Ascending aorta (tissue), 2 donors: ENCODE results near the gene POLR3C. TPM values are rescaled to one million over a fixed set of nuclear protein-coding genes. Genes with fewer than 3 reads are reported as not detected.

Experiments
- DNase-seq, 2 donors: peaks; one replicate each; pipeline ENCODE4 v3.0.0-alpha.2; 2019; ENCODE audit warnings: low spot score in 2 of 2
- H3K27ac ChIP-seq, 2 donors: fragments of 200-600 bp; sonication (generic); one replicate each; pipeline ENCODE4 v1.5.1; 2016 to 2017; ENCODE audit warnings: mild to moderate bottlenecking in 1 of 2
- H3K27me3 ChIP-seq: fragments of 200-600 bp; sonication (generic); one replicate; pipeline ENCODE4 v1.5.1; 2017
- H3K36me3 ChIP-seq, 2 donors: fragments of 200-600 bp; sonication (generic); one replicate each; pipeline ENCODE4 v1.5.1; 2016
- H3K4me1 ChIP-seq, 2 donors: fragments of 200-600 bp; sonication (generic); one replicate each; pipeline ENCODE4 v1.5.1; 2016 to 2017; ENCODE audit warnings: mild to moderate bottlenecking in 1 of 2
- H3K4me3 ChIP-seq, 2 donors: fragments of 200-600 bp; sonication (generic); one replicate each; pipeline ENCODE4 v1.5.1; 2016 to 2017; ENCODE audit warnings: mild to moderate bottlenecking in 1 of 2
- H3K9me3 ChIP-seq, 2 donors: fragments of 200-600 bp; sonication (generic); one replicate each; pipeline ENCODE4 v1.5.1; 2016
- intact Hi-C: fragments of 100-400 bp; cut with DNase I; formaldehyde crosslinking; loops from one replicate; pipeline ENCODE4 v1.15.1; 2023
- total RNA-seq: library from RNA; depleted of rRNA; stranded (reverse); fragments of >200 nt; gene quantifications from one replicate; pipeline ENCODE4 v1.1.0, GENCODE V29; 2016
- TF ChIP-seq, protein P1 (sequence below), 3 experiments: fragments of 200-600 bp in 2 of 3; fragments of 450-650 bp in 1 of 3; sonication (generic) in 2 of 3; IDR thresholded peaks; one replicate each; pipeline ENCODE4 v1.5.1; 2016 to 2019; ENCODE audit warnings: antibody characterized with exemption in 3 of 3, mild to moderate bottlenecking in 1 of 3, moderate library complexity in 1 of 3

The POLR3C gene
- total RNA-seq, 1 donor from 2014 or later: 18.9 TPM

DNA sequence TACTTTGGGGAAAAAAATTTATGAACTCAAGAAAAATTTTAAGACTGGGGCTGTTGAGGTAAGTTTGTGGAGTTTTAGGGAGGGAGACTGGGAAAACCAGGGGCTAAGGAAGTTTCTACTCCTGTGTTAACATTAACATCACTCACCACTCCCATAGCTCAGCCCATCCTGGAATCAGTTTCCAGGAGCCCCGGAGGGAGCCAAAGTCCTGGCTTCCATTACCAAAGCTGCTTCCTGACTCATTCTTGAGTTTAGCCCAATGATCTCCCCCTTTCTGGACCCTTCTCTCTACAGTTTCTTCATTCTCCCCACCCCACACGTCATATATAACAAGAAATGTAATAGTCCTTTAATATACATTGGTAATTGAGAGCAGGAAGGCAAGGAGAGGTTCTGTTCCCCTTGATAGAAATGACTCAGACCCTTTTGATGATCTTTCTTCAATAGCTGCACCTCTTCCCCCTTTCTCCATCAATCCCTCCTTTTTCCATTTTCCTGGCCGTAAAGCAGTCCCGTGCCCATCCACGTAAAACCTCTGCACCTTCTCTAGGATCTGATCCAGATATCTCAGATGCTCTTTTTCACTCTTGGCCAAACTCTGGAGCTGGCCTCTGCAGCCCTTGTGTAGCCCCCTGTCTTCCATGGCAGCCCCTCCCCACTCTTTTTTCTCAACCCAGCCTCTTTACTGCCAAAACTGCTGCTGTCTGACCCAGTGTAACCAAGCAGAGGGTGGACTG, 39.5 kb downstream of the POLR3C start:
- Histone ChIP-seq H3K36me3 (peaks cover 9 to 23% of the 10 kb centered on the region in 2 donors), H3K27ac (no peak overlapping the region), H3K9me3 (no peaks in the 10 kb centered on the region), H3K27me3 (no peaks in the 10 kb centered on the region), H3K4me3 (no peak overlapping the region), H3K4me1 (peaks cover 0 to 3% of the 10 kb centered on the region in 2 donors)
- intact Hi-C loops: no loop called here
- TF ChIP-seq, protein P1, sequence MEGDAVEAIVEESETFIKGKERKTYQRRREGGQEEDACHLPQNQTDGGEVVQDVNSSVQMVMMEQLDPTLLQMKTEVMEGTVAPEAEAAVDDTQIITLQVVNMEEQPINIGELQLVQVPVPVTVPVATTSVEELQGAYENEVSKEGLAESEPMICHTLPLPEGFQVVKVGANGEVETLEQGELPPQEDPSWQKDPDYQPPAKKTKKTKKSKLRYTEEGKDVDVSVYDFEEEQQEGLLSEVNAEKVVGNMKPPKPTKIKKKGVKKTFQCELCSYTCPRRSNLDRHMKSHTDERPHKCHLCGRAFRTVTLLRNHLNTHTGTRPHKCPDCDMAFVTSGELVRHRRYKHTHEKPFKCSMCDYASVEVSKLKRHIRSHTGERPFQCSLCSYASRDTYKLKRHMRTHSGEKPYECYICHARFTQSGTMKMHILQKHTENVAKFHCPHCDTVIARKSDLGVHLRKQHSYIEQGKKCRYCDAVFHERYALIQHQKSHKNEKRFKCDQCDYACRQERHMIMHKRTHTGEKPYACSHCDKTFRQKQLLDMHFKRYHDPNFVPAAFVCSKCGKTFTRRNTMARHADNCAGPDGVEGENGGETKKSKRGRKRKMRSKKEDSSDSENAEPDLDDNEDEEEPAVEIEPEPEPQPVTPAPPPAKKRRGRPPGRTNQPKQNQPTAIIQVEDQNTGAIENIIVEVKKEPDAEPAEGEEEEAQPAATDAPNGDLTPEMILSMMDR (IDR thresholded peaks at IDR 0.05): no peak
- no peak for DNase-seq

DNA sequence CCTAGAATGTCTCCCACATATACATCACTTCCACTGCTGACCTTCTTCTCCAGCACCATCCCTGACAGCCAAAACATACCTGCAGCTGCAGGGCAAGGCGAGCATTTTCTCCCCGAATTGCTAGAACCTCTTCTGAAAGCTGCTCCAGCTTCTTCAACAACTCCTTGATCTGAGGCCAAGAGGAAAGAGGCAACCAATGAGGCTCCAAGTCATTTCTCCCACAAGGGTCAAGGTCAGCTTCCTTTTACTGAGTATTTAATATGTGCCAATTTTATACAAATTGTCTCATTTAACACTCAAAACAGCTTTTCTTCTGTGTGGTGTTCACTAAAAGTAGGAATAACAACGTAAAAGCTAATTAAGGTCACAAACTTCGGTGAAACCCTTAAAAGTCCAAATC, 44.2 kb downstream of the POLR3C start:
- intact Hi-C loops: no loop called here
- H3K9me3 ChIP-seq: no peaks in the 10 kb centered on the region

DNA sequence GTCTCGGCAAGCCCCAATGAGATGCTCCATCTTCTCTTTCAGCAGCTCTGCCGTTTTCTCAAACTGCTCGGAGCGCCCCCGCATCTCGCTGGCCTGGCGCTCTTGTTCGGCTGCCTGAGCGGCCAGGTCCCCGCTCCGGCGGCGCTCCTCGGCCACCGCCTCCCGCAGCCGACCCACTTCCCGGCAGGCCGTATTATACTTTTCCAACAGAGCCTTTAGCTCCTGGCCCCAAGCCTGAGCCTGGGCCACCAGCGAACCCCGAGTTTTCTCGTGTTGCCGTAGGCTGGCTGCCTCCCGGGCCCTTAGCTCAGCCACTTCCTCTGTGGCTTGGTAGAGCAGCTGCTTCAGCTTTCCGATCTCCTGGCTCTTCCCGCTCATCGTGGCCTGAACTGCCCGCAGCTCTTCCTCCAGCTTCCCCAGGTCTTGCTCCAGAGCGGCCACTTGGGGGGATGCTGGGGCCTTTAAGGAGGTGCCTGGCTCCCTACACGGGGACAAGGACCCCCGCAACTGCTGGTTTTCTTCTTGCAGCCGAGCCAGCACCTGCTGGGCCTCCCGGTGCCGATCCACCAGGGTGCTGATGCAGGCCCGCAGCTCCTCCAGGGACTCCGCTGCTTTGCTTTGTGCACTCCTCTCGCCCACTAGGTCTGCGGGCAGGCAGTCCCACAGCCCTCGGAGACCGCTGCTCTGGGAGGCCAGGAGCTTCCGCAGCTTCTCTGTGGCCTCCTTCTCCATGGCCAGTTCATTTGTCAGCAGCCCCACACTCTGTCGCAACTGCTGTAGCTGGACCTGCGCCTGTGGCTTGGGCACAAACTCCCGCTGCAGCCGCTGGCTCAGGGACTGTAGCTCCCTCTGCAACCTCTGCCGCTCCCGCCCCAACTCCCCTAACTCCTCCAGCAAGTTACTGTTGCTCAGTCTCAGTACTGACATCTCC, 48.3 kb downstream of the POLR3C start:
- peak overlapping the region; percentile 86 to 93 for H3K27ac ChIP-seq
- peaks cover 4 to 6% of the 10 kb centered on the region in 2 donors for H3K36me3 ChIP-seq
- intact Hi-C loops: no loop called here
- no peaks in the 10 kb centered on the region for H3K27me3 ChIP-seq
- TF ChIP-seq, protein P1 (IDR thresholded peaks at IDR 0.05): no peak
- DNase-seq: peak in 1 of 2 donors; percentile 88
- H3K4me3 ChIP-seq: peak overlapping the region; percentile 63 to 71
- H3K9me3 ChIP-seq: no peaks in the 10 kb centered on the region
- H3K4me1 ChIP-seq: peaks cover 3 to 14% of the 10 kb centered on the region in 2 donors

More for the DNA sequence above, 44.2 kb downstream of the POLR3C start:
- Histone ChIP-seq H3K27me3 (no peaks in the 10 kb centered on the region), H3K4me1 (peaks cover 3 to 14% of the 10 kb centered on the region in 2 donors), H3K4me3 (no peak overlapping the region), H3K27ac (no peak overlapping the region), H3K36me3 (peaks cover 9 to 23% of the 10 kb centered on the region in 2 donors)
- DNase-seq: no peak
- TF ChIP-seq, protein P1 (IDR thresholded peaks at IDR 0.05): no peak

DNA sequence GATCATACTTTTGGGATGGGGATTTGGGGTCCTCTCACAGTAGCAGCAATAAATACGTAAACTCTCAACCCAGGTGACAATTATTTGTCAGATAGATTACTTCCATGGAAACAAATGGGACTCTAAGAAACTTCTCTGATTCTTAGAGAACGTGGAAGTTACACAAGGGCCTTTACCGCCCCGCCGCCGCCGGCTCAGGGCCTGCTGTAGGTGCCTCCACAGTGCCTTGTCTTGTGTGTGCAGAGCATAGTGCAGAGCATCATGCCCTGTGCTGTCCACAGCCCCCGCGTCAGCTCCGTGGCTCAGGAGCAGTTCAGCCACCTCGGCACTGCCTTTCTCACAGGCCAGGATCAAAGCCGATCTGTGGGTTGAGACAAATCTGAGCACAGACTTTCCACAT, 50.6 kb downstream of the POLR3C start:
- H3K4me3 ChIP-seq: no peak overlapping the region
- DNase-seq: no peak
- H3K27ac ChIP-seq: no peak overlapping the region
- intact Hi-C loops: no loop called here
- H3K9me3 ChIP-seq: no peaks in the 10 kb centered on the region
- H3K36me3 ChIP-seq: no peaks in the 10 kb centered on the region
- TF ChIP-seq, protein P1 (IDR thresholded peaks at IDR 0.05): no peak
- no peaks in the 10 kb centered on the region for H3K27me3 ChIP-seq
- peaks cover 3 to 14% of the 10 kb centered on the region in 2 donors for H3K4me1 ChIP-seq

DNA sequence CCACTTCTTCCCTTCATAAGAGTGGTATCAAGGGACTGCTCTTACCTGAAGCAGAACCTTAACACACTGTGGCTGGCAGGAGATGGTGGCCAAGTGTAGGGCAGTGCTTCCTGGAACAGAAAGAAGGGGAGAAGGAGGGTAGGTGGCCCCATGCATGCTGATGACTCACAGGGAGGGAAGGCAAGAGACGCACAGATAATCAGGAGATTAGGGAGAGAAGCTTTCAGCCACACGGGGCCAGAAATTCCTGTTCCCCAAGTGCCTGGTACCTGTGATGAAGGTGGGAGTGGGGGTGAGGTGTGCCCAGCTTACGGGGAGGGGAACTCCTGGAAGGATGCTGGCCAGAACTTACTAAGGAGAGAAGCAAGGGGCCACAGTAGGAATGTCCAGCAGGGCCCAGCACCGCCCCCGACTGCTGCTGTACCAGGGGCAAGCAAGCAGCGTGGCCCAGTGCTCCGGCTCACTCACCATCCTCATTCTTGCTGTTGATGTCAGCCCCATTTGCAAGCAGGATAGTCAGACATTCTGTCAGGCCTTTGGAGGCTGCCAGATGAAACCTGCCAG, 54.0 kb downstream of the POLR3C start:
- H3K4me3 ChIP-seq: no peak overlapping the region
- TF ChIP-seq, protein P1 (IDR thresholded peaks at IDR 0.05): no peak
- peaks cover under 1 to 1% of the 10 kb centered on the region in 2 donors for H3K4me1 ChIP-seq
- H3K27ac ChIP-seq: no peak overlapping the region
- no peaks in the 10 kb centered on the region for H3K9me3 ChIP-seq
- no peaks in the 10 kb centered on the region for H3K27me3 ChIP-seq
- intact Hi-C loops: no loop called here
- no peak for DNase-seq
- H3K36me3 ChIP-seq: no peaks in the 10 kb centered on the region
